RKO (cell line): Measurements from ENCODE around the gene DUOXA2.
"Not testable (repeated sequence)": the region's sequence is repeated elsewhere in the genome, so short reads cannot be mapped to it uniquely, and the experiment has no call there.

Experiments
- DNase-seq: peaks from one replicate; pipeline ENCODE4 v3.0.0-alpha.2; 2016; ENCODE audit warnings: low spot score

The DUOXA2 gene

GRCh38 chr15:45117308-45118130 is 3.4 kb downstream of the DUOXA2 start:
- DNase-seq: no peak

GRCh38 chr15:45118131-45118588 is 4.0 kb downstream of the DUOXA2 start:
- DNase-seq: peak; percentile 87

- no peak for DNase-seq
Observed at GRCh38 chr15:45118996-45119395, 4.9 kb downstream of the DUOXA2 start.

- no peak for DNase-seq
Observed at GRCh38 chr15:45120081-45120972, 6.2 kb downstream of the DUOXA2 start.

- DNase-seq: no peak
Observed at GRCh38 chr15:45121020-45121419, 6.9 kb downstream of the DUOXA2 start.

GRCh38 chr15:45121706-45122417 is 7.7 kb downstream of the DUOXA2 start:
- DNase-seq: peak; percentile 53

- DNase-seq: no peak
Observed at GRCh38 chr15:45122719-45123118, 8.6 kb downstream of the DUOXA2 start.

GRCh38 chr15:45123397-45123796 is 9.3 kb downstream of the DUOXA2 start:
- no peak for DNase-seq

GRCh38 chr15:45126535-45127158 is 12.5 kb downstream of the DUOXA2 start:
- DNase-seq: peak; percentile 48

GRCh38 chr15:45128971-45129639 is 15.0 kb downstream of the DUOXA2 start:
- no peak for DNase-seq

- DNase-seq: no peak
Observed at GRCh38 chr15:45129651-45130129, 15.6 kb downstream of the DUOXA2 start, which contains the start of the genes DUOX1 and DUOXA1. DUOX1 (plus strand) TSS chr15:45129994; CDS start chr15:45131967, 1,973 bp downstream. DUOXA1 (minus strand) TSS chr15:45129879; CDS start chr15:45123014, 6,865 bp downstream.

- no peak for DNase-seq
Observed at GRCh38 chr15:45130291-45131000, 16.3 kb downstream of the DUOXA2 start.

GRCh38 chr15:45131510-45131909 is 17.4 kb downstream of the DUOXA2 start:
- no peak for DNase-seq

- no peak for DNase-seq
Observed at GRCh38 chr15:45132844-45133560, 18.9 kb downstream of the DUOXA2 start.

GRCh38 chr15:45133561-45133920 is 19.4 kb downstream of the DUOXA2 start:
- no peak for DNase-seq

- no peak for DNase-seq
Observed at GRCh38 chr15:45134046-45134445, 19.9 kb downstream of the DUOXA2 start.

GRCh38 chr15:45134682-45135604 is 20.8 kb downstream of the DUOXA2 start:
- no peak for DNase-seq

- DNase-seq: not testable (repeated sequence)
Observed at GRCh38 chr15:45135705-45136377, 21.7 kb downstream of the DUOXA2 start.
